Osteocyte (in vitro differentiated cells): ENCODE measurements around the gene KCNT1. TPM values are rescaled to one million over a fixed set of nuclear protein-coding genes. Genes with fewer than 3 reads are reported as not detected.

Source experiments
- DNase-seq: peaks from one replicate; pipeline ENCODE4 v3.0.0; 2021; ENCODE audit warnings: mixed read lengths; ENCODE audit not compliant: unreplicated experiment; ENCODE audit errors: extremely low spot score
- H3K27ac Mint-ChIP-seq: one replicate; pipeline ENCODE4 v1.8.0; 2021; ENCODE audit warnings: mild to moderate bottlenecking, mixed read lengths; ENCODE audit not compliant: unreplicated experiment
- H3K27me3 Mint-ChIP-seq: one replicate; pipeline ENCODE4 v1.8.0; 2021; ENCODE audit warnings: mixed read lengths; ENCODE audit not compliant: unreplicated experiment
- H3K36me3 Mint-ChIP-seq: one replicate; pipeline ENCODE4 v1.8.0; 2021; ENCODE audit warnings: mixed read lengths; ENCODE audit not compliant: unreplicated experiment
- H3K4me1 Mint-ChIP-seq: one replicate; pipeline ENCODE4 v1.8.0; 2021; ENCODE audit warnings: mixed read lengths; ENCODE audit not compliant: unreplicated experiment
- H3K4me3 Mint-ChIP-seq: one replicate; pipeline ENCODE4 v1.8.0; 2021; ENCODE audit warnings: mild to moderate bottlenecking, moderate library complexity, mixed read lengths; ENCODE audit not compliant: unreplicated experiment
- H3K9me3 Mint-ChIP-seq: one replicate; pipeline ENCODE4 v1.8.0; 2021; ENCODE audit warnings: mixed read lengths; ENCODE audit not compliant: unreplicated experiment
- total RNA-seq: library from RNA; stranded (reverse); gene quantifications from 2 replicates; pipeline ENCODE4 v1.2.1, GENCODE V29; 2021
- TF ChIP-seq, protein P1 (sequence below): fragments of 200-600 bp; sonication (generic); IDR thresholded peaks from 2 replicates; pipeline ENCODE4 v1.5.0; 2021; ENCODE audit warnings: antibody characterized with exemption, mild to moderate bottlenecking, moderate library complexity

KCNT1 gene
- total RNA-seq, 1 donor from 2014 or later = not detected

DNA sequence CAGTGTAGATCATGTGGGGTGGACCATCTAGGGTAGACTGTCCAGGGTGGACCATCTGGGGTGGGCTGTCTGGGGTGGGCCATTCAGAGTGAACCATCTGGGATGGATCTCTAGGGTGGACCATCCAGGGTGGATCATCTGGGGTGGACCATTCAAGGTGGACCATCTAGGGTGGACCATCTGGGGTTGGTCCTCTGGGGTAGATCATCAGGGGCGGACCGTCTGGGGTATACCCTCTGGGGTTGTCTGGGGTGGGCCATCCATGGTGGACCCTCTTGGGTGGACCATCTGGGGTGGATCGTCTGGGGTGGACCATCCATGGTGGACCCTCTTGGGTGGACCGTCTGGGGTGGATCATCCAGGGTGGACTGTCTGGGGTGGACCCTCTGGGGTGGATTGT is 64.3 kb downstream of the KCNT1 start:
- H3K27me3 Mint-ChIP-seq = no peaks in the 10 kb centered on the region
- TF ChIP-seq, protein P1, sequence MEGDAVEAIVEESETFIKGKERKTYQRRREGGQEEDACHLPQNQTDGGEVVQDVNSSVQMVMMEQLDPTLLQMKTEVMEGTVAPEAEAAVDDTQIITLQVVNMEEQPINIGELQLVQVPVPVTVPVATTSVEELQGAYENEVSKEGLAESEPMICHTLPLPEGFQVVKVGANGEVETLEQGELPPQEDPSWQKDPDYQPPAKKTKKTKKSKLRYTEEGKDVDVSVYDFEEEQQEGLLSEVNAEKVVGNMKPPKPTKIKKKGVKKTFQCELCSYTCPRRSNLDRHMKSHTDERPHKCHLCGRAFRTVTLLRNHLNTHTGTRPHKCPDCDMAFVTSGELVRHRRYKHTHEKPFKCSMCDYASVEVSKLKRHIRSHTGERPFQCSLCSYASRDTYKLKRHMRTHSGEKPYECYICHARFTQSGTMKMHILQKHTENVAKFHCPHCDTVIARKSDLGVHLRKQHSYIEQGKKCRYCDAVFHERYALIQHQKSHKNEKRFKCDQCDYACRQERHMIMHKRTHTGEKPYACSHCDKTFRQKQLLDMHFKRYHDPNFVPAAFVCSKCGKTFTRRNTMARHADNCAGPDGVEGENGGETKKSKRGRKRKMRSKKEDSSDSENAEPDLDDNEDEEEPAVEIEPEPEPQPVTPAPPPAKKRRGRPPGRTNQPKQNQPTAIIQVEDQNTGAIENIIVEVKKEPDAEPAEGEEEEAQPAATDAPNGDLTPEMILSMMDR = no peak
- H3K27ac Mint-ChIP-seq = no peak overlapping the region
- no peak overlapping the region for H3K4me3 Mint-ChIP-seq
- no peak for DNase-seq
- no peaks in the 10 kb centered on the region for H3K9me3 Mint-ChIP-seq
- no peaks in the 10 kb centered on the region for H3K4me1 Mint-ChIP-seq
- H3K36me3 Mint-ChIP-seq = no peaks in the 10 kb centered on the region

DNA sequence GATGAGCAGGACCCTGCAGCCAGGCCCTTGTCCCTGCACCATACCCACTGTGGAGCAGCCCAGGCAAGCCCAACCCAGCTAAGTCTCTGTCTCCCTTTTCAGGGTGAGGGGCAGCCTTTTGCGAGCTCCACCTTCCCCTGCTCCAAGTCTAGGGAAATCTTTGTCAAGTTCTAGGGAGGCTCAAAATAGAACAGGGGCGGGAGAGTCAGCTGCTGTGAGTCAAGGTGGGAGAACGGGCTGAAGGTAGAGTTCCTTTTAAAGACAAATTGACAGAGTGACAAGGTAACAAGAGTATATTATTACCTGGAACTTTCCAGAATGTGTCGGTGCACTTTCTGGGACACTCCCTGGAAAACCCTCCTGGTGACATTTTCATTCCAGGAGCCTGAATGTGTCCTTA is 64.7 kb downstream of the KCNT1 start:
- H3K9me3 Mint-ChIP-seq = no peaks in the 10 kb centered on the region
- H3K4me1 Mint-ChIP-seq = no peaks in the 10 kb centered on the region
- DNase-seq = no peak
- H3K4me3 Mint-ChIP-seq = no peak overlapping the region
- H3K27me3 Mint-ChIP-seq = no peaks in the 10 kb centered on the region
- H3K36me3 Mint-ChIP-seq = no peaks in the 10 kb centered on the region
- no peak overlapping the region for H3K27ac Mint-ChIP-seq
- TF ChIP-seq, protein P1 = no peak

DNA sequence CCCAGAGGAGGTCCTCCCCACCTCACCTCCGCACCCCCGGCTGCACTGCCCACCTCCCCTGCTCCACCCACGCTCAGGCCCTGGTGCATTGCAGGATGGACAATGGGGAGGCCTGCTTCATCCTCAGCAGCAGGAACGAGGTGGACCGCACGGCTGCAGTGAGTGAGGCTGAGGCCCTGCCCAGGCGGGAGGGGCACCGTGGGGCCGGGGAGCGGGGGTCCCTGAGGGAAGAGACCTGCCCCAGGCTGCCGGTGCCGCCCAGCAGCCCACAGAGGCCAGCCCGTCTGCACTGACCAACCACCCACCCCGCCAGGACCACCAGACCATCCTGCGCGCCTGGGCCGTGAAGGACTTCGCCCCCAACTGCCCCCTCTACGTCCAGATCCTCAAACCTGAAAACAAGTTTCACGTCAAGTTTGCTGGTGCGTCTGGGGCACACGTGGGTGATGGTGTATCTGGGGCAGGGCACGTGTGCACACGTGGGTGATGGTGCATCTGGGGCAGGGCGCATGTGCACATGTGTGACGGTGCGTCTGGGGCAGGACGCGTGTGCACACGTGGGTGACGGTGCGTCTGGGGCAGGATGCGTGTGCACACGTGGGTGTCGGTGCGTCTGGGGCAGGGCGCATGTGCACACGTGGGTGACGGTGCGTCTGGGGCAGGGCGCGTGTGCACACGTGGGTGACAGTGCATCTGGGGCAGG is 66.7 kb downstream of the KCNT1 start:
- DNase-seq = no peak
- TF ChIP-seq, protein P1 = no peak
- H3K36me3 Mint-ChIP-seq = no peaks in the 10 kb centered on the region
- H3K4me1 Mint-ChIP-seq = no peaks in the 10 kb centered on the region
- no peak overlapping the region for H3K4me3 Mint-ChIP-seq
- no peaks in the 10 kb centered on the region for H3K9me3 Mint-ChIP-seq
- no peaks in the 10 kb centered on the region for H3K27me3 Mint-ChIP-seq
- no peak overlapping the region for H3K27ac Mint-ChIP-seq

GRCh38 chr9:135769489-135770202 is 67.7 kb downstream of the KCNT1 start:
- DNase-seq = no peak
- Mint-ChIP-seq H3K36me3 (no peaks in the 10 kb centered on the region), H3K27me3 (no peaks in the 10 kb centered on the region), H3K4me1 (no peaks in the 10 kb centered on the region), H3K4me3 (no peak overlapping the region), H3K27ac (no peak overlapping the region), H3K9me3 (no peaks in the 10 kb centered on the region)
- TF ChIP-seq, protein P1 = no peak

DNA sequence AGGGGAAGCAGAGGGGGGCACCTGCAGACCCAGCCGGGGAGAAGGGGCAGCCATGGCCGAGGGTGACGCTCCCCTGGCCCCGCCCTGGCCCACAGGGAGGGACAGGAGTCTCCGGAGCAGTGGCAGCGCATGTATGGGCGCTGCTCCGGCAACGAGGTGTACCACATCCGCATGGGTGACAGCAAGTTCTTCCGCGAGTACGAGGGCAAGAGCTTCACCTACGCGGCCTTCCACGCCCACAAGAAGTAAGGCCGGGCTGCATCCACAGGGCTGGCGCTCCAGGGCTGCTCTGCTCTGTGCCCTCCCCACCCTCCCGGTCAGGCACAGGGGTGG is 68.2 kb downstream of the KCNT1 start:
- H3K27me3 Mint-ChIP-seq = no peaks in the 10 kb centered on the region
- H3K36me3 Mint-ChIP-seq = no peaks in the 10 kb centered on the region
- H3K9me3 Mint-ChIP-seq = no peaks in the 10 kb centered on the region
- no peaks in the 10 kb centered on the region for H3K4me1 Mint-ChIP-seq
- TF ChIP-seq, protein P1 = no peak
- no peak for DNase-seq
- H3K27ac Mint-ChIP-seq = no peak overlapping the region
- H3K4me3 Mint-ChIP-seq = no peak overlapping the region
